ENCODE data around the gene SPDYE3. TPM values are rescaled to one million over a fixed set of nuclear protein-coding genes. Genes with fewer than 3 reads are reported as not detected.
A peak's percentile ranks its signal among the peaks of the same experiment; 100 is the strongest.

The SPDYE3 gene
- total RNA-seq, 4 donors from 2014 or later = not detected

DNA sequence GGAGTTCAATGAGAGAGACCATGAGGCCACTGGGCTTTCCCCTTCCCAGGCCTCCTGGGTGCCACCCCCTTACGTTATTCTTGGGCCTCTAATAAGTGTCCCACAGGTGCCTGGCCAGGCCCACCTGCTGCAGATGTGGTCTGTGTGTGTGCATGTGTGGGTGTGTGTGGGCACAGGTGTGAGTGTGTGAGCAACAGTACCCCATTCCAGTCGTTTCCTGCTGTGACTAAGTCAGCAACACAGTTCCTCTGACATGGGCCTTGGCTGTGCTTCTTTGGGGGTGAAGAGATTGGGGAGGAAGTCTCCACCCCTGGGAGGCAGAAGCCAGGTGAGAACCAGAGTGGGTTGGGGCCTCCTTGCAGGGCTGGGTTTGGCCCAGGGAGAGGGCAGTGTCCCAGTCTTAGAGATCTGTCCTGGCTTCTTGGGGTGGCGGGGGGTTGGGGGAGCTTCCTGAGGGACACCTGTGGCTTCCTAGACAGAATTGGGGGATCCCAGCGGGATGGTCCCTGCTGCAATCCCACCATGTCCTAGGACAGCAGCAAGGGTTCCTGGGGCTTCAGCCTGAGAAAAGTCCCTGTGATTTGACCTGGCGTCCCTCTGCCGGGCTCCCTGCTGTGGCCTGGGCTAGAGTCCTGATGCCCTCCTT lies 46.3 kb downstream of the SPDYE3 start:
- TF ChIP-seq, protein P1, sequence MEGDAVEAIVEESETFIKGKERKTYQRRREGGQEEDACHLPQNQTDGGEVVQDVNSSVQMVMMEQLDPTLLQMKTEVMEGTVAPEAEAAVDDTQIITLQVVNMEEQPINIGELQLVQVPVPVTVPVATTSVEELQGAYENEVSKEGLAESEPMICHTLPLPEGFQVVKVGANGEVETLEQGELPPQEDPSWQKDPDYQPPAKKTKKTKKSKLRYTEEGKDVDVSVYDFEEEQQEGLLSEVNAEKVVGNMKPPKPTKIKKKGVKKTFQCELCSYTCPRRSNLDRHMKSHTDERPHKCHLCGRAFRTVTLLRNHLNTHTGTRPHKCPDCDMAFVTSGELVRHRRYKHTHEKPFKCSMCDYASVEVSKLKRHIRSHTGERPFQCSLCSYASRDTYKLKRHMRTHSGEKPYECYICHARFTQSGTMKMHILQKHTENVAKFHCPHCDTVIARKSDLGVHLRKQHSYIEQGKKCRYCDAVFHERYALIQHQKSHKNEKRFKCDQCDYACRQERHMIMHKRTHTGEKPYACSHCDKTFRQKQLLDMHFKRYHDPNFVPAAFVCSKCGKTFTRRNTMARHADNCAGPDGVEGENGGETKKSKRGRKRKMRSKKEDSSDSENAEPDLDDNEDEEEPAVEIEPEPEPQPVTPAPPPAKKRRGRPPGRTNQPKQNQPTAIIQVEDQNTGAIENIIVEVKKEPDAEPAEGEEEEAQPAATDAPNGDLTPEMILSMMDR (IDR thresholded peaks at IDR 0.05) = no peak
- TF ChIP-seq POLR2A (IDR thresholded peaks at IDR 0.05) = no peak
- intact Hi-C loops (cut with DNase I; ENCODE audit: low total_unique reads) = no loop called here
- H3K4me3 ChIP-seq (ENCODE audit: low read depth, poor library complexity, severe bottlenecking) = no peak overlapping the region
- WGBS, 2 donors = 80 to 87% methylated on average over 6 of the region's 6 CpGs
- peak in 1 of 2 donors; percentile 79 for DNase-seq (ENCODE audit: low spot score in 2 of 2)

DNA sequence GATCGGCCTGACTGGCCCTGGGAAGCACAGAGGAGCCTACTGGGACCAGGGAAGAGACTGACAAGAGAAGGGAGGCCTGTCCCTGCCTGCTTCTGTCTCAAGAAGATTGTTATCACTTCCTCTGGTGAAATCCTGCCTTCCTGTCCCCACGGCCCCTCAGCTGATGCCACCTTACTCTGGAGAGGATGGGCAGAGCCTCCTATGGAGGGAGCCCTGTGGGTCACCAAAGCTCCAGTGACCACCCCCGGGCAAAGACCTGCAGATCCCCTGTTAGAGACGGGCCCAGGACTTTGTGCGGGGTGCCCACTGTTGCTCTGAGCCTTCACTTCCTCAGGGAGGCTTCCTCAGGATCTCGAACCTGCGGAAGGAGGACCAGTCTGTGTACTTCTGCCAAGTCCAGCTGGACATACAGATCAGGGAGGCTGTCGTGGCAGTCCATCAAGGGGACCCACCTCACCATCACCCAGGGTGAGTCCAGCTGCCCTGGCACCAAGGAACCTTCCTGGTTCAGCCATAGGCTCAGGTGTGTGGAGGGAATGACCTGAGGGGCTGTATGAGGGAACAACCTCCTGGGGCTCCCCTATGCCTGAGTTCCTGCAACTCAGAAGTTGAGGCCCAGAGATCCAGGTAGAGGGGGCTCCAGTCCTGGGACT lies 49.0 kb downstream of the SPDYE3 start:
- WGBS, 2 donors = 87 to 90% methylated on average over 5 to 8 of the region's 8 CpGs
- no peak for DNase-seq (ENCODE audit: low spot score in 2 of 2)
- intact Hi-C loops (cut with DNase I; ENCODE audit: low total_unique reads) = no loop called here
- TF ChIP-seq, protein P1 (IDR thresholded peaks at IDR 0.05) = no peak
- no peak for TF ChIP-seq POLR2A (IDR thresholded peaks at IDR 0.05)
- H3K4me3 ChIP-seq (ENCODE audit: low read depth, poor library complexity, severe bottlenecking) = no peak overlapping the region

DNA sequence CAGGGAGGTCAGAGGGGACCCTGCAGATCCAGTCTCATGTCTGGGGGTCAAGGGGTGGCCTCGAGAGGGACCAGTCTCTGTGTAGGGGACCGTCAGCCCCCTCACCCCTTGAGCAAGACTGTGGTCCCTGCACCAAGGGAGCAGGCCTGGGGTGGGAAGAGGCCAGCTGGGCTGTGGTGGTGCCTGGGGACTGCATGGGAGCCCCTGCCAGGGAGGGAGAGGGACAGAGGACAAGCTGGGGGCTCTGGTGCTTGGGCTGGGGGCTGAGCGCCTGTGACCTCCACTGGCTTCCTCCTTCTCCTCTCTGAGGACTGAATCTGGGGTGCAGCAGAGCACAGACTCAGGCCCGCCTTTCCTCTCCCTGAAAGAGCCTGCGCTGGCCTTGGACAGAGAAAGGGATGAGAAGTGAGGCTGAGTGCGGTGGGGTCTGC lies 49.6 kb downstream of the SPDYE3 start:
- intact Hi-C loops (cut with DNase I; ENCODE audit: low total_unique reads) = no loop called here
- whole genome bisulfite sequencing, 2 donors = 89 to 92% methylated on average over 6 of the region's 6 CpGs
- no peak for DNase-seq (ENCODE audit: low spot score in 2 of 2)
- H3K4me3 ChIP-seq (ENCODE audit: low read depth, poor library complexity, severe bottlenecking) = no peak overlapping the region
- no peak for TF ChIP-seq POLR2A (IDR thresholded peaks at IDR 0.05)
- TF ChIP-seq, protein P1 (IDR thresholded peaks at IDR 0.05) = no peak

DNA sequence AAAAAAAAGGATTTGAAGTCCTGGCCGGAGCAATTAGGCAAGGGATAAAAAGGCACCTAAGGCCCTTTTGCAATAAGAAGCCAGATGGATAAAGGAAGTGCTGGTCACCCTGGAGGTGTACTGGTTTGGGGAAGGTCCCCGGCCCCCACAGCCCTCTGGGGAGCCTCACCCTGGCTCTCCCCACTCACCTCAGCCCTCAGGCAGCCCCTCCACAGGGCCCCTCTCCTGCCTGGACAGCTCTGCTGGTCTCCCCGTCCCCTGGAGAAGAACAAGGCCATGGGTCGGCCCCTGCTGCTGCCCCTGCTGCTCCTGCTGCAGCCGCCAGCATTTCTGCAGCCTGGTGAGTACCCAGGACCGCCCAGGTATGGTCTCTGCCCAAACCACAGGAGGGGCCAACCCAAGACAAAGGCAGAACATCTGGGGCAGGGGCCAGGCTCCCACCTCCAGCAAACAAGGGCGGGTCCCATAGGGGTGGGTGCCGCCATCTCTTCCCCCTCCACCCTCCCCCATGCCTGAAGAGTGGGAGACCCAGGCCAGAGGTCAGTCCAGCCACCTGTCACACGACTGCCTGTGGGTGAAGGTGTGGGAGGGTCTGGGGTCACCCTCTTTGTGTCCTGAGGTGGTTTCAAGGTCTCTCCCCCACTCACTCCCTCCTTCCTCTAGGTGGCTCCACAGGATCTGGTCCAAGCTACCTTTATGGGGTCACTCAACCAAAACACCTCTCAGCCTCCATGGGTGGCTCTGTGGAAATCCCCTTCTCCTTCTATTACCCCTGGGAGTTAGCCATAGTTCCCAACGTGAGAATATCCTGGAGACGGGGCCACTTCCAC lies 50.7 kb downstream of the SPDYE3 start, which contains the start of gene PILRB:
Gene PILRB, plus strand, starts transcription at position 91 of the 830 bp plus-strand sequence. Its CDS starts 186 bp downstream, at position 277.
- H3K4me3 ChIP-seq (ENCODE audit: low read depth, poor library complexity, severe bottlenecking) = no peak within 1 kb of the TSS
- intact Hi-C loops (cut with DNase I; ENCODE audit: low total_unique reads) = no loop called here
- no peak for DNase-seq (ENCODE audit: low spot score in 2 of 2)
- TF ChIP-seq, protein P1 (IDR thresholded peaks at IDR 0.05) = no peak
- no peak for TF ChIP-seq POLR2A (IDR thresholded peaks at IDR 0.05)
- WGBS, 2 donors = 80 to 83% methylated on average over 8 to 11 of the region's 11 CpGs

DNA sequence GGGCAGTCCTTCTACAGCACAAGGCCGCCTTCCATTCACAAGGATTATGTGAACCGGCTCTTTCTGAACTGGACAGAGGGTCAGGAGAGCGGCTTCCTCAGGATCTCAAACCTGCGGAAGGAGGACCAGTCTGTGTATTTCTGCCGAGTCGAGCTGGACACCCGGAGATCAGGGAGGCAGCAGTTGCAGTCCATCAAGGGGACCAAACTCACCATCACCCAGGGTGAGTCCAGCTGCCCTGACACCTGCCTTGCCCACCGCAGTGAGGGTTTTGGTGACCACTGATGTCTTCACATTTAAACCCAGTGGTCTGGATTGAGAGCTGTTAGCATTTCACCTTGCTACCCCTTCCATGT lies 51.3 kb downstream of the SPDYE3 start:
- DNase-seq (ENCODE audit: low spot score in 2 of 2) = no peak

More for the DNA sequence above, 51.3 kb downstream of the SPDYE3 start:
- intact Hi-C loops (cut with DNase I; ENCODE audit: low total_unique reads) = no loop called here
- TF ChIP-seq, protein P1 (IDR thresholded peaks at IDR 0.05) = no peak
- no peak for TF ChIP-seq POLR2A (IDR thresholded peaks at IDR 0.05)
- H3K4me3 ChIP-seq (ENCODE audit: low read depth, poor library complexity, severe bottlenecking) = no peak overlapping the region
- WGBS, 2 donors = 95 to 96% methylated on average over 7 to 8 of the region's 8 CpGs

Data from lower leg skin (tissue), 4 donors.